Calu3 (cell line): ENCODE measurements around the gene ASCL5. TPM values are rescaled to one million over a fixed set of nuclear protein-coding genes. Genes with fewer than 3 reads are reported as not detected.

Experiments used
- BruUV-seq: library from RNA; stranded (reverse); fragments of 400-500 nt; replicated peaks from 2 replicates; lab custom pipeline; 2021; lab: Mats Ljungman, UMichigan
- CTCF ChIA-PET: fragments of 300-600 bp; sonication (Branson Sonifier 250); formaldehyde crosslinking; loops from one replicate; lab custom pipeline; 2022; ENCODE audit warnings: antibody characterized with exemption; lab: Charles Lee
- DNase-seq: peaks from one replicate; pipeline ENCODE4 v3.0.0; 2022
- H3K27ac Mint-ChIP-seq: one replicate; pipeline ENCODE4 v1.8.0; 2022; ENCODE audit warnings: mixed read lengths; ENCODE audit not compliant: unreplicated experiment
- H3K27me3 Mint-ChIP-seq: one replicate; pipeline ENCODE4 v1.8.0; 2022; ENCODE audit warnings: mixed read lengths; ENCODE audit not compliant: unreplicated experiment
- H3K36me3 Mint-ChIP-seq: one replicate; pipeline ENCODE4 v1.8.0; 2022; ENCODE audit warnings: mild to moderate bottlenecking, moderate library complexity, mixed read lengths; ENCODE audit not compliant: insufficient read depth, unreplicated experiment
- H3K4me1 Mint-ChIP-seq: one replicate; pipeline ENCODE4 v1.8.0; 2022; ENCODE audit warnings: mild to moderate bottlenecking, low read depth, mixed read lengths; ENCODE audit not compliant: unreplicated experiment
- H3K4me3 Mint-ChIP-seq: one replicate; pipeline ENCODE4 v1.8.0; 2022; ENCODE audit warnings: mild to moderate bottlenecking, low read depth, moderate library complexity, mixed read lengths; ENCODE audit not compliant: unreplicated experiment
- H3K9me3 Mint-ChIP-seq: one replicate; pipeline ENCODE4 v1.8.0; 2022; ENCODE audit warnings: low read depth, mixed read lengths; ENCODE audit not compliant: unreplicated experiment
- intact Hi-C: fragments of 100-400 bp; cut with micrococcal nuclease; formaldehyde crosslinking; loops from one replicate; pipeline ENCODE4 v1.10.0; 2022; ENCODE audit not compliant: unreplicated experiment
- total RNA-seq: library from RNA; stranded (reverse); gene quantifications from 2 replicates; pipeline ENCODE4 v1.2.3, GENCODE V29; 2022
- TF ChIP-seq, protein P1 (sequence below): fragments of 200-600 bp; IDR thresholded peaks from one replicate; pipeline ENCODE4 v1.8.0; 2022; ENCODE audit warnings: antibody characterized with exemption; ENCODE audit not compliant: unreplicated experiment

ASCL5 gene
- total RNA-seq, 1 experiment from 2014 or later = not detected

GRCh38 chr1:201077736-201078135 lies 49.2 kb downstream of the ASCL5 start:
- no TSS peak for BruUV-seq
- CTCF ChIA-PET = interaction anchor here (0.6 to 2.1 kb wide), 3 partner anchors 41 to 1700 kb away, joined by 3 to 4 read pairs (median 4); no protein-coding TSS in a partner anchor

DNA sequence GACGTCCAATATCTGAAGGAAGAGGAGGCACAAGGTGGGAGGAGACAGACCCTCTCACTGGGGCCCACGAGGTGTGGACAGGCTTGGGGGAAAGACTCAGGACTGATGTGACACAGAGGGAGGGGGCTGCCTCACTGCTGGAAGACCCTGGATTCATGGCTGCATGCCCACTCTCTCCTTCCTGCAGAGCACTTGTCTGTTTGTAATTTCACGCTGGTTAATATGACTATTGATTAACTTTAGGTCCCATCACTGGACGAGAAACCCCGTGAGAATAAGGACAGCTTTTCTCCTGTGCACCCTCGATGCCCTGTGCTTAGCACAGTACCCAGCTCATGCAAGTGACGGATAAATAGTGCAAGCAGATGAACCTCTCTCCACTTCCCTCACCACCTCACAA lies 49.9 kb downstream of the ASCL5 start:
- DNase-seq = no peak
- no peaks in the 10 kb centered on the region for H3K9me3 Mint-ChIP-seq
- peaks cover 87% of the 10 kb centered on the region for H3K27me3 Mint-ChIP-seq
- intact Hi-C loops = no loop called here
- H3K4me3 Mint-ChIP-seq = no peak overlapping the region
- no peaks in the 10 kb centered on the region for H3K36me3 Mint-ChIP-seq
- no peaks in the 10 kb centered on the region for H3K4me1 Mint-ChIP-seq
- no TSS peak for BruUV-seq
- TF ChIP-seq, protein P1, sequence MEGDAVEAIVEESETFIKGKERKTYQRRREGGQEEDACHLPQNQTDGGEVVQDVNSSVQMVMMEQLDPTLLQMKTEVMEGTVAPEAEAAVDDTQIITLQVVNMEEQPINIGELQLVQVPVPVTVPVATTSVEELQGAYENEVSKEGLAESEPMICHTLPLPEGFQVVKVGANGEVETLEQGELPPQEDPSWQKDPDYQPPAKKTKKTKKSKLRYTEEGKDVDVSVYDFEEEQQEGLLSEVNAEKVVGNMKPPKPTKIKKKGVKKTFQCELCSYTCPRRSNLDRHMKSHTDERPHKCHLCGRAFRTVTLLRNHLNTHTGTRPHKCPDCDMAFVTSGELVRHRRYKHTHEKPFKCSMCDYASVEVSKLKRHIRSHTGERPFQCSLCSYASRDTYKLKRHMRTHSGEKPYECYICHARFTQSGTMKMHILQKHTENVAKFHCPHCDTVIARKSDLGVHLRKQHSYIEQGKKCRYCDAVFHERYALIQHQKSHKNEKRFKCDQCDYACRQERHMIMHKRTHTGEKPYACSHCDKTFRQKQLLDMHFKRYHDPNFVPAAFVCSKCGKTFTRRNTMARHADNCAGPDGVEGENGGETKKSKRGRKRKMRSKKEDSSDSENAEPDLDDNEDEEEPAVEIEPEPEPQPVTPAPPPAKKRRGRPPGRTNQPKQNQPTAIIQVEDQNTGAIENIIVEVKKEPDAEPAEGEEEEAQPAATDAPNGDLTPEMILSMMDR = no peak
- no peak overlapping the region for H3K27ac Mint-ChIP-seq
- CTCF ChIA-PET = interaction anchor here (2.1 kb wide), 1 partner anchor 42 kb away, joined by 4 read pairs; no protein-coding TSS in a partner anchor

More at GRCh38 chr1:201077736-201078135, 49.2 kb downstream of the ASCL5 start:
- intact Hi-C loops = no loop called here
- Mint-ChIP-seq H3K4me1 (no peaks in the 10 kb centered on the region), H3K27ac (no peak overlapping the region), H3K27me3 (peaks cover 87% of the 10 kb centered on the region), H3K9me3 (no peaks in the 10 kb centered on the region), H3K36me3 (no peaks in the 10 kb centered on the region), H3K4me3 (no peak overlapping the region)
- TF ChIP-seq, protein P1 = no peak
- no peak for DNase-seq

- no peaks in the 10 kb centered on the region for H3K9me3 Mint-ChIP-seq
- TF ChIP-seq, protein P1 = no peak
- intact Hi-C loops = no loop called here
- no peak overlapping the region for H3K4me3 Mint-ChIP-seq
- BruUV-seq = no TSS peak
- no peak overlapping the region for H3K27ac Mint-ChIP-seq
- no peaks in the 10 kb centered on the region for H3K4me1 Mint-ChIP-seq
- no peaks in the 10 kb centered on the region for H3K36me3 Mint-ChIP-seq
- peaks cover 89% of the 10 kb centered on the region for H3K27me3 Mint-ChIP-seq
- DNase-seq = no peak
- CTCF ChIA-PET = no interaction called here
These were observed 50.9 kb downstream of the ASCL5 start for GRCh38 chr1:201076092-201076491.

GRCh38 chr1:201074018-201074417 lies 53.0 kb downstream of the ASCL5 start:
- Mint-ChIP-seq H3K27ac (no peak overlapping the region), H3K4me1 (no peaks in the 10 kb centered on the region), H3K36me3 (no peaks in the 10 kb centered on the region), H3K4me3 (no peak overlapping the region), H3K27me3 (peaks cover 89% of the 10 kb centered on the region), H3K9me3 (no peaks in the 10 kb centered on the region)
- TF ChIP-seq, protein P1 = no peak
- intact Hi-C loops = no loop called here
- CTCF ChIA-PET = no interaction called here
- peak; percentile 34 for DNase-seq
- BruUV-seq = no TSS peak
